Activated CD4-positive, alpha-beta T cell treated with anti-CD3 and anti-CD28 coated beads, Interleukin-2, amount 10 ng/mL, durations not matched to agents 24 days and 14 days (primary cell): ENCODE data around the gene HECTD2. TPM values are rescaled to one million over a fixed set of nuclear protein-coding genes. Genes with fewer than 3 reads are reported as not detected.
"Not testable (repeated sequence)": the region's sequence is repeated elsewhere in the genome, so short reads cannot be mapped to it uniquely, and the experiment has no call there.

Source experiments
- DNase-seq: peaks from one replicate; pipeline ENCODE4 v3.0.0; 2022
- H3K27ac Mint-ChIP-seq: one replicate; pipeline ENCODE4 v1.8.0; 2022; ENCODE audit warnings: mild to moderate bottlenecking, mixed read lengths
- H3K27me3 Mint-ChIP-seq: one replicate; pipeline ENCODE4 v1.8.0; 2022; ENCODE audit warnings: mixed read lengths
- H3K36me3 Mint-ChIP-seq: one replicate; pipeline ENCODE4 v1.8.0; 2022; ENCODE audit warnings: low read depth, mild to moderate bottlenecking, mixed read lengths
- H3K4me1 Mint-ChIP-seq: one replicate; pipeline ENCODE4 v1.8.0; 2021; ENCODE audit warnings: mixed read lengths
- H3K4me3 Mint-ChIP-seq: one replicate; pipeline ENCODE4 v1.8.0; 2022; ENCODE audit warnings: mild to moderate bottlenecking, moderate library complexity, mixed read lengths
- H3K9me3 Mint-ChIP-seq: one replicate; pipeline ENCODE4 v1.8.0; 2021; ENCODE audit warnings: mixed read lengths
- intact Hi-C: fragments of 100-400 bp; cut with micrococcal nuclease; formaldehyde crosslinking; loops from one replicate; pipeline ENCODE4 v1.15.1; 2023
- total RNA-seq: library from RNA; stranded (reverse); gene quantifications from 2 replicates; pipeline ENCODE4 v1.2.3, GENCODE V29; 2022

The HECTD2 gene
- total RNA-seq, 1 donor from 2014 or later = 5.5 TPM

DNA sequence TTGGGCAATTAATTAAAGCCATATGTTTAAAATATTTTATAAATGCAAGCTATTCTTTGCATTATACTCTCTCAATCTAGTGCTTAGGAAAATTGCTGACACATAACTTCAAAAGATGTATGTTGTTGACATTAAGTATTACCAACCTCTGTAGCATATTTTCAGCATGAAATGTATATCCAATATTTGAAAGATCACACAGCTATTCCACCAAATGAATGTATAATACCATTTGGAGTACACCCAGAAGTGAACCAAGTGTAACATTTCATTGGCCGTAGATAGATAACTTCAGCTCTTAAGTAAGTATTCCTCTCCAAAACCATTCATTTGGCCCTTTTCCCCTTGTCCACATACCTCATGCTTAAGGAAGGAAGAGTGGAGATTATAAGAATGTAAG is 104.6 kb downstream of the HECTD2 start:
- H3K9me3 Mint-ChIP-seq = no peaks in the 10 kb centered on the region
- no peaks in the 10 kb centered on the region for H3K4me1 Mint-ChIP-seq
- H3K4me3 Mint-ChIP-seq = no peak overlapping the region
- intact Hi-C loops = no loop called here
- no peak overlapping the region for H3K27ac Mint-ChIP-seq
- H3K36me3 Mint-ChIP-seq = no peaks in the 10 kb centered on the region
- peaks cover 1% of the 10 kb centered on the region for H3K27me3 Mint-ChIP-seq
- no peak for DNase-seq

DNA sequence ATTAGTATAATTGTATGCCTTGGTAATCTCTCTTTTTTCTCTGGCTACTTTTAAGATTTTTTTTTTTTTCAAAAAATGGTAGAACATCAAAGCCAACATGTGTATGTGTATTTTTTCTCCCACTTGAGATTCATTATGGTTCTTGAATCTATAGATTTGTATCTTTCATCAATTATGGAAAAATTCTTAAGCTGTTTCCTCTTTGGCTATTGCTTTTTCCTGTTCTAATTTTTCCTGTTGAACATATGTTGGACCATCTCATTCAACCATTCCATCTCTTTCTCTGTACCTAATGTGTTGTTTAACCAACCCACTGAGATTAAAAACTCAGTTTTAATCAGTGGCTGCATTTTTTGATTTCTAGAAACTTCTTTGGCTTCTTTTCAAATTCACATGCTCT is 107.2 kb downstream of the HECTD2 start:
- no peak for DNase-seq
- Mint-ChIP-seq H3K9me3 (no peaks in the 10 kb centered on the region), H3K4me3 (no peak overlapping the region), H3K4me1 (no peaks in the 10 kb centered on the region), H3K36me3 (no peaks in the 10 kb centered on the region), H3K27me3 (peaks cover 1% of the 10 kb centered on the region), H3K27ac (no peak overlapping the region)
- intact Hi-C loops = no loop called here

DNA sequence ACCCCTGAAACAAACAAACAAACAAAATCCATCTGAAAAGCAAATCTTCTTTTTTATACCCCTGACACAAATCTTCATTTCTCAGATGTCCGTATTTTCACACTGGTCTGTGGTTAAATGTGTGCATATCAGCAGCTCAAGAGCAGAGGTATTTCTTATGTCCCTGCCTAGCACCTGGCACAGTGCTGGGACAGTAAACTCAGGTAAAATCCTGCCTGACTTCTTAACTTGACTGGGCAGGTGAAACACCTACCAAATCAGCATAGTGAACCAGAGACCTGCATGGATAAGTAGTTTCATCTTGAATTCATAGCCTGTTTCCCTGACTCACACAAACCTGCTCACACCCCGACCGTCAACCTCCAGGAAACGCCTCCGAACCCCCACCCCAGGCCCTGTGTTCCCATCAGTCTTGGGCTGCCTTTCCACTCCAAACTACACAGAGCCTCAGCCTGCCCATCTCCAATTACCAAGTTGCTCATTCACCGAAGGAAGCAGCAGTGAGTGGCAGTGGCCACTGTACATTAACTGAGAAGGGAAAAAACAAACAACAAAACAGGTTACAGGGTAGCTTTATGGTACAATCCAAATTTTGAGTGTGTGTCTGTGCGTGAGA is 109.9 kb downstream of the HECTD2 start:
- DNase-seq = no peak
- Mint-ChIP-seq H3K4me1 (no peaks in the 10 kb centered on the region), H3K4me3 (no peak overlapping the region), H3K27me3 (peaks cover 3% of the 10 kb centered on the region), H3K36me3 (no peaks in the 10 kb centered on the region), H3K9me3 (no peaks in the 10 kb centered on the region), H3K27ac (no peak overlapping the region)
- intact Hi-C loops = no loop called here

DNA sequence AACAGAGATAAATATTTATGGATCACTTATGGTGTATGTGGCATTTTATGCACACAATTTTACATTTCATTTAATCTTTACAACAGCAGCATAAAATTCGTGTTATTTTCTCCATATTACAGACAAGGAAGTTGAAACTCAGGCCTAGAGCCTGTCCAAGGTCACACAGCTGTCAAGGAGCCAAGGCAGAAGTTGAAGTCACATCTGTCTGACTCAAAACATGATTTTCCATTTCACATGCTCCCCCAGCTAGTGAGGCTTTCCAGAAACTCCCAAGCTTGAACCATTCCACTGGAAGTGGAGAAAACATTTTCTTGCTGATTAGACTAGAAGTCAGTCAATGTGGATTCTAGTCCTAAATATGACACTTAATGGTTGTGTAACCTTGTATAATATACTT is 110.5 kb downstream of the HECTD2 start:
- no peaks in the 10 kb centered on the region for H3K9me3 Mint-ChIP-seq

DNA sequence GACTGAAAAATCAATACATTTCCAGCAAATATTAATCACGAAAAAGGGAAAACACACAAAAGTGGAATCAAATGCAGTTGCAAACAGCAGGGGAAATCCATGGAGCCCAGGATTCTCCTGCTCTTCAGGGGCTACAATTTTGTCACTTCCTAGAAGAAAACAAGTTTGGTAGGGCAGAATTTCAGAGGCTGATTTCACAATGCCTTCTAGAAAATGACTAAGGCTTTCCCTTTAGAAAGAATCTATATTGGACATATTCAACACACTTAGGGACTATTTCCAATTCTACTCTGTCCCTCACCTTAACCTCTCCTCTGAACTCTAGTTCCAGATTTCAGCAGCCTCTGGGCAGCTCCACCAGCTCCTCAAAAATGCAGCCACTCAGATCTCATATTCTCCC is 111.3 kb downstream of the HECTD2 start:
- H3K4me3 Mint-ChIP-seq = no peak overlapping the region
- peaks cover 3% of the 10 kb centered on the region for H3K27me3 Mint-ChIP-seq
- no peaks in the 10 kb centered on the region for H3K36me3 Mint-ChIP-seq
- H3K4me1 Mint-ChIP-seq = no peaks in the 10 kb centered on the region
- intact Hi-C loops = no loop called here
- no peaks in the 10 kb centered on the region for H3K9me3 Mint-ChIP-seq
- no peak overlapping the region for H3K27ac Mint-ChIP-seq
- no peak for DNase-seq

More for the DNA sequence above, 110.5 kb downstream of the HECTD2 start:
- no peak overlapping the region for H3K4me3 Mint-ChIP-seq
- no peak for DNase-seq
- H3K27me3 Mint-ChIP-seq = peaks cover 3% of the 10 kb centered on the region
- H3K27ac Mint-ChIP-seq = no peak overlapping the region
- intact Hi-C loops = no loop called here
- H3K36me3 Mint-ChIP-seq = no peaks in the 10 kb centered on the region
- H3K4me1 Mint-ChIP-seq = no peaks in the 10 kb centered on the region

- Mint-ChIP-seq H3K27ac (no peak overlapping the region), H3K4me1 (no peaks in the 10 kb centered on the region), H3K27me3 (peaks cover 3% of the 10 kb centered on the region), H3K36me3 (no peaks in the 10 kb centered on the region), H3K9me3 (no peaks in the 10 kb centered on the region), H3K4me3 (no peak overlapping the region)
- no peak for DNase-seq
- intact Hi-C loops = no loop called here
These were observed 116.0 kb downstream of the HECTD2 start for GRCh38 chr10:91525896-91526712.

- Mint-ChIP-seq H3K9me3 (no peaks in the 10 kb centered on the region), H3K36me3 (no peaks in the 10 kb centered on the region), H3K4me3 (no peak overlapping the region), H3K4me1 (no peaks in the 10 kb centered on the region), H3K27ac (no peak overlapping the region), H3K27me3 (peaks cover 5% of the 10 kb centered on the region)
- DNase-seq = no peak
- intact Hi-C loops = no loop called here
These were observed 117.9 kb downstream of the HECTD2 start for GRCh38 chr10:91528080-91528479.

GRCh38 chr10:91528768-91529167 is 118.6 kb downstream of the HECTD2 start:
- intact Hi-C loops = no loop called here
- Mint-ChIP-seq H3K4me3 (no peak overlapping the region), H3K9me3 (no peaks in the 10 kb centered on the region), H3K36me3 (no peaks in the 10 kb centered on the region), H3K27ac (no peak overlapping the region), H3K4me1 (no peaks in the 10 kb centered on the region), H3K27me3 (peaks cover 5% of the 10 kb centered on the region)
- no peak for DNase-seq

DNA sequence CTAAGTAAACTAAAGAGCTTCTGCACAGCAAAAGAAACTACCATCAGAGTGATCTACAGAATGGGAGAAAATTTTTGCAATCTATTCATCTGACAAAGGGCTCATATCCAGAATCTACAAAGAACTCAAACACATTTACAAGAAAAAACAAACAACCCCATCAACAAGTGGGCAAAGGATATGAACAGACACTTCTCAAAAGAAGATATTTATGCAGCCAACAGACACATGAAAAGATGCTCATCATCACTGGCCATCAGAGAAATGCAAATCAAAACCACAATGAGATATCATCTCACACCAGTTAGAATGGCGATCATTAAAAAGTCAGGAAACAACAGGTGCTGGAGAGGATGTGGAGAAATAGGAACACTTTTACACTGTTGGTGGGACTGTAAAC is 124.6 kb downstream of the HECTD2 start:
- H3K27ac Mint-ChIP-seq, intact Hi-C loops, DNase-seq, H3K27me3 Mint-ChIP-seq, H3K36me3 Mint-ChIP-seq, H3K9me3 Mint-ChIP-seq, H3K4me1 Mint-ChIP-seq, H3K4me3 Mint-ChIP-seq: not testable (repeated sequence)

- Mint-ChIP-seq H3K27me3 (peaks cover 2% of the 10 kb centered on the region), H3K4me1 (no peaks in the 10 kb centered on the region), H3K9me3 (peaks cover 8% of the 10 kb centered on the region), H3K36me3 (no peaks in the 10 kb centered on the region), H3K4me3 (no peak overlapping the region), H3K27ac (no peak overlapping the region)
- intact Hi-C loops = no loop called here
- DNase-seq = no peak
These were observed 126.0 kb downstream of the HECTD2 start for GRCh38 chr10:91536111-91536510.

- peaks cover 8% of the 10 kb centered on the region for H3K9me3 Mint-ChIP-seq
- no peak for DNase-seq
- H3K4me3 Mint-ChIP-seq = no peak overlapping the region
- intact Hi-C loops = no loop called here
- peaks cover 2% of the 10 kb centered on the region for H3K27me3 Mint-ChIP-seq
- no peaks in the 10 kb centered on the region for H3K4me1 Mint-ChIP-seq
- no peaks in the 10 kb centered on the region for H3K36me3 Mint-ChIP-seq
- H3K27ac Mint-ChIP-seq = no peak overlapping the region
These were observed 126.6 kb downstream of the HECTD2 start for GRCh38 chr10:91536733-91537132.

DNA sequence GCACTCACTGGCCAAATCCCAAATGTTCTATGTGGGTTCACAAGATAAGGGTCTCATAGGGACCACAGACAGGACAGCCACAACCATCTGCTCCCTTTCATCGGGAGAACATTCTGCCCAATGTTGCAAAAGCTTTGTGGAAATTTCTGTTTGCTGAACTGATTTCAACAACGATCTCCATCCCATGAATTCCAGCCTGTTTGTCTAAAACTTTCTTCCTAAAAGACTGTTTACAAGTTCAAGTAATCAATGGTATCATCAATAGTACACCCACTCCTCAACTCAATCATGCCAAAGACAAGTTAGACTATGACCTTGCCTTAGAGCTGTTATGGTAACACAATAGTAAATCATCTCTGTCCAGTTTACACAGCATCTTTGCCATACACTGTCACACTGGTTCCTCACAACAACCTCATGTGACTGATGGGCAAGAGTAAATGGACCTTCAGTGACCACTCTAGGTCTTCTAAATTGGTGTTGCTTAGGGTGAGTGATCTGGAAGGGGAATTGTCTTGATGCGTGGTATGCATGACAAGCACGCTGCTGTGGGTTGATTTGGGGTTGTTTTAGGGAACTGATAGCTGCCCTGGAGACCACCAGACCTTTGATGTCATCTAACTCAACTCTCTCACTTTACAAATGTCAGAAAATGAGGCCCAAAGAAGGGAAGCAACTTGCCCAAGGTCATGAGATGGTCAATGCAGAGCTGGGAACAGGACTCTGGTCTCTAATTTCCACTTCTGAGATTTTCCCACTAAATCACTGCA is 127.7 kb downstream of the HECTD2 start:
- Mint-ChIP-seq H3K4me3 (no peak overlapping the region), H3K36me3 (no peaks in the 10 kb centered on the region), H3K27ac (no peak overlapping the region), H3K9me3 (peaks cover 8% of the 10 kb centered on the region), H3K4me1 (no peaks in the 10 kb centered on the region), H3K27me3 (no peaks in the 10 kb centered on the region)
- no peak for DNase-seq
- intact Hi-C loops = no loop called here

DNA sequence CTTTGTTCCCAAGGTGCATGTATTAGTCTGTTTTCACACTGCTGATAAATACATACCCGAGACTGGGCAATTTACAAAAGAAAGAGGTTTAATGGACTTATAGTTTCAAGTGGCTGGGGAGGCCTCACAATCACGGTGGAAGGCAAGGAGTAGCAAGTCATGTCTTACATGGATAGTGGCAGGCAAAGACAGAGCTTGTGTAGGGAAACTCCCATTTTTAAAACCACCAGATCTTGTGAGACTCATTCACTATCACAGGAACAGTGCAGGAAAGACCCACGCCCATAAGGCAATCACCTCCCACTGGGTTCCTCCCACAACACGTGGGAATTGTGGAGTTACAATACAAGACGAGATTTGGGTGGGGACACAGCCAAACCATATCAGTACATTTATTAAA is 129.8 kb downstream of the HECTD2 start:
- Mint-ChIP-seq H3K4me3 (no peak overlapping the region), H3K27me3 (no peaks in the 10 kb centered on the region), H3K27ac (no peak overlapping the region), H3K9me3 (peaks cover 8% of the 10 kb centered on the region), H3K36me3 (no peaks in the 10 kb centered on the region), H3K4me1 (no peaks in the 10 kb centered on the region)
- intact Hi-C loops = no loop called here
- no peak for DNase-seq

DNA sequence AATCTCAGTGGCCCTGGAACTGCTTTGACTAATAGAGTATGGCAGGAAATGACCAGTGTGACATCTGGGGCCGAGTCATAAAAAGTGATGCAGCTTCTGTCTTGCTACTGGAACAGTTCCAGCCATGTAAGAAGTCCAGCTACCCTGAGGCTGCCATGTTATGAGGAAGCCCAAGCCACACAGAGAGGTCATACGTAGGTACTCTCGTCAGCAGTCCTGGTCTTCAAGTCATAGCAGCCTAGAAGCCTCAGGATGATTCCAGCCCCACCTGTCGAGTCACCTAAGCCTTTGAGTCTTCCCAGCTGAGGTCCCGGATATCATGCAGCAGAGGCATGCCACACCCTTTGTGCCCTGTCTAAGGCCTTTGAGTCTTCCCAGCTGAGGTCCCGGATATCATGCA is 130.6 kb downstream of the HECTD2 start:
- intact Hi-C loops = no loop called here
- Mint-ChIP-seq H3K9me3 (peaks cover 8% of the 10 kb centered on the region), H3K27me3 (no peaks in the 10 kb centered on the region), H3K4me1 (no peaks in the 10 kb centered on the region), H3K36me3 (no peaks in the 10 kb centered on the region), H3K27ac (no peak overlapping the region), H3K4me3 (no peak overlapping the region)
- DNase-seq = no peak
